Mammary epithelial cell (primary cell): Measurements from ENCODE around the gene SVOPL.

Experiments used
- EZH2 ChIP-seq: IDR thresholded peaks from 2 replicates; pipeline ENCODE4 v1.6.1; 2012; ENCODE audit warnings: low read length, inconsistent platforms, borderline replicate concordance
- TF ChIP-seq, protein P1 (sequence below), 2 donors: IDR thresholded peaks in 1 of 2; conservative IDR thresholded peaks in 1 of 2; 2 replicates each; pipeline ENCODE4 v1.5.1; 2011 to 2012; ENCODE audit warnings: inconsistent platforms in 2 of 2, low read length in 2 of 2, mild to moderate bottlenecking in 2 of 2, control low read depth in 1 of 2, low read depth in 1 of 2; ENCODE audit not compliant: insufficient read depth in 1 of 2; ENCODE audit errors: extremely low read depth in 1 of 2

DNA sequence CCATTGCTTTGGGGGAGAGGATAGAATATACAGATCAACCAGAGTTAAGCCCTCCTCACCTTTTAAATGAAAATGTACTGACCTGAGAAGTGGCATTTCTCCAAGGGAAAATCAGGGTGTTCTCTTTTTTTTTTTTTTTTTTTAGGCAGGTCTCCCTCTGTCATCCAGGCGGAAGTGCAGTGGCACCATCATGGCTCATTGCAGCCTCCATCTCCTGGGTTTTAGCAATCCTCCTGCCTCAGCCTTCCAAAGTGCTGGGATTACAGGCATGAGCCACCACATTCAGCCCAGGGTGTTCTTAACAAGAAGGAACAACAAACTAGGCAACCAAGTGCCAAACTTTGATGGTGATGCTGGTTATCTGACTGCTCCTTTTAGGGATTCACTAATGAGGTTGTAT, 111.0 kb downstream of the SVOPL start:
- TF ChIP-seq, protein P1, sequence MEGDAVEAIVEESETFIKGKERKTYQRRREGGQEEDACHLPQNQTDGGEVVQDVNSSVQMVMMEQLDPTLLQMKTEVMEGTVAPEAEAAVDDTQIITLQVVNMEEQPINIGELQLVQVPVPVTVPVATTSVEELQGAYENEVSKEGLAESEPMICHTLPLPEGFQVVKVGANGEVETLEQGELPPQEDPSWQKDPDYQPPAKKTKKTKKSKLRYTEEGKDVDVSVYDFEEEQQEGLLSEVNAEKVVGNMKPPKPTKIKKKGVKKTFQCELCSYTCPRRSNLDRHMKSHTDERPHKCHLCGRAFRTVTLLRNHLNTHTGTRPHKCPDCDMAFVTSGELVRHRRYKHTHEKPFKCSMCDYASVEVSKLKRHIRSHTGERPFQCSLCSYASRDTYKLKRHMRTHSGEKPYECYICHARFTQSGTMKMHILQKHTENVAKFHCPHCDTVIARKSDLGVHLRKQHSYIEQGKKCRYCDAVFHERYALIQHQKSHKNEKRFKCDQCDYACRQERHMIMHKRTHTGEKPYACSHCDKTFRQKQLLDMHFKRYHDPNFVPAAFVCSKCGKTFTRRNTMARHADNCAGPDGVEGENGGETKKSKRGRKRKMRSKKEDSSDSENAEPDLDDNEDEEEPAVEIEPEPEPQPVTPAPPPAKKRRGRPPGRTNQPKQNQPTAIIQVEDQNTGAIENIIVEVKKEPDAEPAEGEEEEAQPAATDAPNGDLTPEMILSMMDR (conservative IDR thresholded peaks at IDR 0.05 in 1 of 2, IDR thresholded peaks at IDR 0.05 in 1 of 2; ENCODE audit: extremely low read depth in 1 of 2, insufficient read depth in 1 of 2, low read depth in 1 of 2, low read length in 2 of 2), result no peak
- TF ChIP-seq EZH2, result no peak
